SK-N-SH treated with all-trans-retinoic acid at 6 μM for 48 hours (cell line): ENCODE measurements around the gene RPLP1.

ENCODE experiments used
- ARNTL ChIP-seq: fragments of 450-650 bp; formaldehyde crosslinking; IDR thresholded peaks from 2 replicates; pipeline ENCODE4 v1.5.0; 2020; ENCODE audit warnings: low read depth, mild to moderate bottlenecking, moderate library complexity, borderline replicate concordance
- CREB5 ChIP-seq: fragments of 250-450 bp; sonication (Bioruptor Pico); IDR thresholded peaks from 2 replicates; pipeline ENCODE4 v1.5.1; 2020; ENCODE audit warnings: low read depth, mild to moderate bottlenecking, moderate library complexity
- ESRRG ChIP-seq: fragments of 250-450 bp; sonication (Bioruptor Pico); IDR thresholded peaks from 2 replicates; pipeline ENCODE4 v1.6.1; 2021; ENCODE audit warnings: mild to moderate bottlenecking
- GLIS3 ChIP-seq: fragments of 250-450 bp; sonication (Bioruptor Pico); IDR thresholded peaks from 2 replicates; pipeline ENCODE4 v1.5.0; 2020; ENCODE audit warnings: mild to moderate bottlenecking, moderate library complexity
- ISL1 ChIP-seq: fragments of 250-450 bp; sonication (Bioruptor Pico); IDR thresholded peaks from 2 replicates; pipeline ENCODE4 v2.1.2; 2022; ENCODE audit warnings: mild to moderate bottlenecking, moderate library complexity
- OSR1 ChIP-seq: fragments of 250-450 bp; sonication (Bioruptor Pico); IDR thresholded peaks from 2 replicates; pipeline ENCODE4 v1.8.0; 2022; ENCODE audit warnings: moderate library complexity, mild to moderate bottlenecking, inconsistent platforms
- PPARA ChIP-seq: fragments of 250-450 bp; sonication (Bioruptor Pico); IDR thresholded peaks from 2 replicates; pipeline ENCODE4 v1.5.0; 2020; ENCODE audit warnings: mild to moderate bottlenecking, borderline replicate concordance
- RARB ChIP-seq: fragments of 250-450 bp; sonication (Bioruptor Pico); IDR thresholded peaks from 2 replicates; pipeline ENCODE4 v1.8.0; 2021; ENCODE audit warnings: mild to moderate bottlenecking, moderate library complexity
- ZFP3 ChIP-seq: fragments of 250-450 bp; sonication (Bioruptor Pico); IDR thresholded peaks from 2 replicates; pipeline ENCODE4 v1.5.0; 2020; ENCODE audit warnings: mild to moderate bottlenecking, moderate library complexity
- ZFP30 ChIP-seq: fragments of 450-650 bp; formaldehyde crosslinking; IDR thresholded peaks from 2 replicates; pipeline ENCODE4 v1.5.0; 2022; ENCODE audit warnings: mild to moderate bottlenecking, moderate library complexity
- ZNF70 ChIP-seq: fragments of 450-650 bp; formaldehyde crosslinking; IDR thresholded peaks from 2 replicates; pipeline ENCODE4 v1.5.0; 2020; ENCODE audit warnings: mild to moderate bottlenecking, moderate library complexity
- TF ChIP-seq, protein P1 (sequence below): fragments of 250-450 bp; sonication (Bioruptor Pico); IDR thresholded peaks from 2 replicates; pipeline ENCODE4 v1.8.0; 2021; ENCODE audit warnings: low read depth, mild to moderate bottlenecking, moderate library complexity, borderline replicate concordance
- TF ChIP-seq, protein P2 (sequence below): fragments of 250-450 bp; sonication (Bioruptor Pico); IDR thresholded peaks from 2 replicates; pipeline ENCODE4 v1.8.0; 2020; ENCODE audit warnings: mild to moderate bottlenecking, moderate library complexity, borderline replicate concordance

- no peak for TF ChIP-seq RARB (CRISPR knock-in tag)
- TF ChIP-seq ARNTL (CRISPR knock-in tag): no peak
- TF ChIP-seq, protein P1, sequence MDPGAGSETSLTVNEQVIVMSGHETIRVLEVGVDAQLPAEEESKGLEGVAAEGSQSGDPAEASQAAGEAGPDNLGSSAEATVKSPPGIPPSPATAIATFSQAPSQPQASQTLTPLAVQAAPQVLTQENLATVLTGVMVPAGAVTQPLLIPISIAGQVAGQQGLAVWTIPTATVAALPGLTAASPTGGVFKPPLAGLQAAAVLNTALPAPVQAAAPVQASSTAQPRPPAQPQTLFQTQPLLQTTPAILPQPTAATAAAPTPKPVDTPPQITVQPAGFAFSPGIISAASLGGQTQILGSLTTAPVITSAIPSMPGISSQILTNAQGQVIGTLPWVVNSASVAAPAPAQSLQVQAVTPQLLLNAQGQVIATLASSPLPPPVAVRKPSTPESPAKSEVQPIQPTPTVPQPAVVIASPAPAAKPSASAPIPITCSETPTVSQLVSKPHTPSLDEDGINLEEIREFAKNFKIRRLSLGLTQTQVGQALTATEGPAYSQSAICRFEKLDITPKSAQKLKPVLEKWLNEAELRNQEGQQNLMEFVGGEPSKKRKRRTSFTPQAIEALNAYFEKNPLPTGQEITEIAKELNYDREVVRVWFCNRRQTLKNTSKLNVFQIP (CRISPR knock-in tag): no peak
- TF ChIP-seq, protein P2, sequence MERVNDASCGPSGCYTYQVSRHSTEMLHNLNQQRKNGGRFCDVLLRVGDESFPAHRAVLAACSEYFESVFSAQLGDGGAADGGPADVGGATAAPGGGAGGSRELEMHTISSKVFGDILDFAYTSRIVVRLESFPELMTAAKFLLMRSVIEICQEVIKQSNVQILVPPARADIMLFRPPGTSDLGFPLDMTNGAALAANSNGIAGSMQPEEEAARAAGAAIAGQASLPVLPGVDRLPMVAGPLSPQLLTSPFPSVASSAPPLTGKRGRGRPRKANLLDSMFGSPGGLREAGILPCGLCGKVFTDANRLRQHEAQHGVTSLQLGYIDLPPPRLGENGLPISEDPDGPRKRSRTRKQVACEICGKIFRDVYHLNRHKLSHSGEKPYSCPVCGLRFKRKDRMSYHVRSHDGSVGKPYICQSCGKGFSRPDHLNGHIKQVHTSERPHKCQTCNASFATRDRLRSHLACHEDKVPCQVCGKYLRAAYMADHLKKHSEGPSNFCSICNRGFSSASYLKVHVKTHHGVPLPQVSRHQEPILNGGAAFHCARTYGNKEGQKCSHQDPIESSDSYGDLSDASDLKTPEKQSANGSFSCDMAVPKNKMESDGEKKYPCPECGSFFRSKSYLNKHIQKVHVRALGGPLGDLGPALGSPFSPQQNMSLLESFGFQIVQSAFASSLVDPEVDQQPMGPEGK (CRISPR knock-in tag): no peak
- TF ChIP-seq ZNF70 (CRISPR knock-in tag): no peak
- TF ChIP-seq PPARA (CRISPR knock-in tag): no peak
- TF ChIP-seq ZFP3: no peak
- no peak for TF ChIP-seq CREB5 (CRISPR knock-in tag)
- TF ChIP-seq ZFP30: no peak
- TF ChIP-seq ESRRG (CRISPR knock-in tag): no peak
- TF ChIP-seq ISL1 (CRISPR knock-in tag): no peak
- TF ChIP-seq GLIS3 (CRISPR knock-in tag): no peak
- no peak for TF ChIP-seq OSR1 (CRISPR knock-in tag)
Measured at GRCh38 chr15:69478259-69478781, 25.7 kb downstream of the RPLP1 start.
